ENCODE data around the gene PTPRD. TPM values are rescaled to one million over a fixed set of nuclear protein-coding genes. Genes with fewer than 3 reads are reported as not detected.
A peak's percentile ranks its signal among the peaks of the same experiment; 100 is the strongest.

Gene PTPRD
- total and polyA plus RNA-seq, 2 donors, result 2.2 to 13.5 TPM

DNA sequence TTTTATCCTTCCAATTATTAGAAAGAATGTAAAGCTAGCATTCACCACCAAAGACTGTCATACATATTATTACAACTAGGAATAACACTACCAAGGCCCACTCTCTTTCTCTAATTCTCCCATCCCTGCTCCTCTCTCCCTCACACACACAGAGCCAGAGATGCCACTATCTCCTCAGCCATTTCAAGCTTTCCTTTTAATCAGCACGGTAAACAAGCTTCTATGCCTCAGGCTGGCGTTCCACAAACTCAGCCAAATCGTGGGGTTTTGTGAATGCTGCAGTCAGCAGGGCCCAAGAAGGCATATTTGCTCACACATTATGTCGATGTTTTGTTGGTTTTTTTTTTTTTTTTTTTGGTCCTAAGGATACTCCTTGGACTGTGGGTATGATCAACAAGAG is 1833.3 kb downstream of the PTPRD start:
- H3K4me1 ChIP-seq (ENCODE audit: control insufficient read depth in 2 of 2, insufficient read depth in 2 of 2, low read length in 2 of 2), result peaks cover 0 to 3% of the 10 kb centered on the region in 2 donors
- no peaks in the 10 kb centered on the region for H3K36me3 ChIP-seq (ENCODE audit: control insufficient read depth in 2 of 2, insufficient read depth in 2 of 2, low read length in 1 of 2)
- no peak overlapping the region for H3K4me3 ChIP-seq (ENCODE audit: low read length in 2 of 2)
- DNase-seq (ENCODE audit: low read depth in 6 of 9, low spot score in 9 of 9), result no peak
- no peaks in the 10 kb centered on the region for H3K9me3 ChIP-seq (ENCODE audit: control insufficient read depth in 2 of 2, insufficient read depth in 1 of 2, low read length in 1 of 2)
- H3K27me3 ChIP-seq (ENCODE audit: control insufficient read depth in 2 of 2, insufficient read depth in 1 of 2, low read length in 1 of 2), result no peaks in the 10 kb centered on the region
- 96% methylated on average over 4 of the region's 4 CpGs for WGBS
- no peak overlapping the region for H3K27ac ChIP-seq (ENCODE audit: low read depth in 1 of 2, low read length in 1 of 2)

- Histone ChIP-seq H3K27me3 (ENCODE audit: control insufficient read depth in 2 of 2, insufficient read depth in 1 of 2, low read length in 1 of 2) (no peaks in the 10 kb centered on the region), H3K4me3 (ENCODE audit: low read length in 2 of 2) (no peak overlapping the region), H3K36me3 (ENCODE audit: control insufficient read depth in 2 of 2, insufficient read depth in 2 of 2, low read length in 1 of 2) (no peaks in the 10 kb centered on the region), H3K9me3 (ENCODE audit: control insufficient read depth in 2 of 2, insufficient read depth in 1 of 2, low read length in 1 of 2) (no peaks in the 10 kb centered on the region), H3K4me1 (ENCODE audit: control insufficient read depth in 2 of 2, insufficient read depth in 2 of 2, low read length in 2 of 2) (peaks cover 0 to 3% of the 10 kb centered on the region in 2 donors), H3K27ac (ENCODE audit: low read depth in 1 of 2, low read length in 1 of 2) (no peak overlapping the region)
- peak in 1 of 9 donors; percentile 4 for DNase-seq (ENCODE audit: low read depth in 6 of 9, low spot score in 9 of 9)
- 97% methylated on average over 6 of the region's 6 CpGs for WGBS
Measured at GRCh38 chr9:8778356-8778755, 1834.4 kb downstream of the PTPRD start.

GRCh38 chr9:8772302-8772701 is 1840.5 kb downstream of the PTPRD start:
- Histone ChIP-seq H3K9me3 (ENCODE audit: control insufficient read depth in 2 of 2, insufficient read depth in 1 of 2, low read length in 1 of 2) (no peaks in the 10 kb centered on the region), H3K36me3 (ENCODE audit: control insufficient read depth in 2 of 2, insufficient read depth in 2 of 2, low read length in 1 of 2) (no peaks in the 10 kb centered on the region), H3K4me3 (ENCODE audit: low read length in 2 of 2) (no peak overlapping the region), H3K4me1 (ENCODE audit: control insufficient read depth in 2 of 2, insufficient read depth in 2 of 2, low read length in 2 of 2) (no peaks in the 10 kb centered on the region), H3K27ac (ENCODE audit: low read depth in 1 of 2, low read length in 1 of 2) (no peak overlapping the region), H3K27me3 (ENCODE audit: control insufficient read depth in 2 of 2, insufficient read depth in 1 of 2, low read length in 1 of 2) (no peaks in the 10 kb centered on the region)
- no peak for DNase-seq (ENCODE audit: low read depth in 6 of 9, low spot score in 9 of 9)
- 97% methylated on average over 1 of the region's 1 CpG for WGBS

DNA sequence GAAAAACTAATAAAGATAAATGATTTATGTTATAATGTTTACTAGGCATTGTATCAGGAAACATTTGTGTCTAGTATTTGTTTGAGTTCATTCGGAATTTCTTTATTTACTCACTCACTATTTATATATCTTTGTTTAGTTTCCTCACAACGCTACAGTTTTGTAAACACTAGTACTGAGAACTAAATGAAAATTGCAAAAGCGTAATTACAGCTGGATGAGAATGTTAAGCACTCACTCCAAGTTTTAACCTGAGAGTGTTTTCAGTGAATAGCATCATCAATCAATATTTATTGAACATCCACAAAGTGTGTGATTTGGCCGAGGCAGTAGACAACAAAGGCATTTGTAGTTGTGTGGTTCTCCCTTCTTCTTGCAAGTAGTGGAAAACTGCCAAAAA is 1843.6 kb downstream of the PTPRD start:
- DNase-seq (ENCODE audit: low read depth in 6 of 9, low spot score in 9 of 9), result no peak
- Histone ChIP-seq H3K36me3 (ENCODE audit: control insufficient read depth in 2 of 2, insufficient read depth in 2 of 2, low read length in 1 of 2) (no peaks in the 10 kb centered on the region), H3K27me3 (ENCODE audit: control insufficient read depth in 2 of 2, insufficient read depth in 1 of 2, low read length in 1 of 2) (no peaks in the 10 kb centered on the region), H3K9me3 (ENCODE audit: control insufficient read depth in 2 of 2, insufficient read depth in 1 of 2, low read length in 1 of 2) (no peaks in the 10 kb centered on the region), H3K4me1 (ENCODE audit: control insufficient read depth in 2 of 2, insufficient read depth in 2 of 2, low read length in 2 of 2) (no peaks in the 10 kb centered on the region), H3K27ac (ENCODE audit: low read depth in 1 of 2, low read length in 1 of 2) (no peak overlapping the region), H3K4me3 (ENCODE audit: low read length in 2 of 2) (no peak overlapping the region)
- WGBS, result 97% methylated on average over 4 of the region's 4 CpGs

DNA sequence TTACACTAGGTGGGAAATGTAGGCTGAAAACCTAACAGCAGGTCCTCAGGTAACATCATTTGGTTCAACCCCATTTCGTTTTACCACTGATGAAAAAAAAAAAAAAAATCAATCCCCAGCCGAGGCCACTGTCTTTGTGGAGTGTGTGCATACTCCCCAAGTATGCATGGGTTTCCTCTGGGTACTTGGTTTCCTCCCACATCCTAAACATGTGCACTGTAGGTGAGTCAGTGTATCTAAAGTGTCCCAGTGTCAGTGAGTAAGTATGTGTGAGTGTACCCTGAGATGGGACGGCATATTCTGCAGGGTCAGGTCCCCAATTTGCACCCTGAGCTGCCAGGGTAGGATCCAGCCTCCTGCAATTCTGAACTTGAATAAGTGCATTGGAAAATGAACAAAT is 1846.7 kb downstream of the PTPRD start:
- no peaks in the 10 kb centered on the region for H3K27me3 ChIP-seq (ENCODE audit: control insufficient read depth in 2 of 2, insufficient read depth in 1 of 2, low read length in 1 of 2)
- no peak overlapping the region for H3K4me3 ChIP-seq (ENCODE audit: low read length in 2 of 2)
- H3K27ac ChIP-seq (ENCODE audit: low read depth in 1 of 2, low read length in 1 of 2), result no peak overlapping the region
- H3K9me3 ChIP-seq (ENCODE audit: control insufficient read depth in 2 of 2, insufficient read depth in 1 of 2, low read length in 1 of 2), result no peaks in the 10 kb centered on the region
- H3K4me1 ChIP-seq (ENCODE audit: control insufficient read depth in 2 of 2, insufficient read depth in 2 of 2, low read length in 2 of 2), result no peaks in the 10 kb centered on the region
- H3K36me3 ChIP-seq (ENCODE audit: control insufficient read depth in 2 of 2, insufficient read depth in 2 of 2, low read length in 1 of 2), result no peaks in the 10 kb centered on the region
- DNase-seq (ENCODE audit: low read depth in 6 of 9, low spot score in 9 of 9), result no peak
- 33% methylated on average over 3 of the region's 3 CpGs for WGBS

- Histone ChIP-seq H3K27ac (ENCODE audit: low read depth in 1 of 2, low read length in 1 of 2) (no peak overlapping the region), H3K9me3 (ENCODE audit: control insufficient read depth in 2 of 2, insufficient read depth in 1 of 2, low read length in 1 of 2) (no peaks in the 10 kb centered on the region), H3K27me3 (ENCODE audit: control insufficient read depth in 2 of 2, insufficient read depth in 1 of 2, low read length in 1 of 2) (no peaks in the 10 kb centered on the region), H3K4me1 (ENCODE audit: control insufficient read depth in 2 of 2, insufficient read depth in 2 of 2, low read length in 2 of 2) (no peaks in the 10 kb centered on the region), H3K36me3 (ENCODE audit: control insufficient read depth in 2 of 2, insufficient read depth in 2 of 2, low read length in 1 of 2) (no peaks in the 10 kb centered on the region), H3K4me3 (ENCODE audit: low read length in 2 of 2) (no peak overlapping the region)
- no peak for DNase-seq (ENCODE audit: low read depth in 6 of 9, low spot score in 9 of 9)
- 97% methylated on average over 1 of the region's 1 CpG for WGBS
Measured at GRCh38 chr9:8764051-8764450, 1848.8 kb downstream of the PTPRD start.

GRCh38 chr9:8762479-8763085 is 1850.2 kb downstream of the PTPRD start:
- 93% methylated on average over 6 of the region's 6 CpGs for WGBS
- H3K4me3 ChIP-seq (ENCODE audit: low read length in 2 of 2), result no peak overlapping the region
- no peaks in the 10 kb centered on the region for H3K36me3 ChIP-seq (ENCODE audit: control insufficient read depth in 2 of 2, insufficient read depth in 2 of 2, low read length in 1 of 2)
- DNase-seq (ENCODE audit: low read depth in 6 of 9, low spot score in 9 of 9), result no peak
- H3K27ac ChIP-seq (ENCODE audit: low read depth in 1 of 2, low read length in 1 of 2), result no peak overlapping the region
- no peaks in the 10 kb centered on the region for H3K4me1 ChIP-seq (ENCODE audit: control insufficient read depth in 2 of 2, insufficient read depth in 2 of 2, low read length in 2 of 2)
- no peaks in the 10 kb centered on the region for H3K27me3 ChIP-seq (ENCODE audit: control insufficient read depth in 2 of 2, insufficient read depth in 1 of 2, low read length in 1 of 2)
- no peaks in the 10 kb centered on the region for H3K9me3 ChIP-seq (ENCODE audit: control insufficient read depth in 2 of 2, insufficient read depth in 1 of 2, low read length in 1 of 2)

DNA sequence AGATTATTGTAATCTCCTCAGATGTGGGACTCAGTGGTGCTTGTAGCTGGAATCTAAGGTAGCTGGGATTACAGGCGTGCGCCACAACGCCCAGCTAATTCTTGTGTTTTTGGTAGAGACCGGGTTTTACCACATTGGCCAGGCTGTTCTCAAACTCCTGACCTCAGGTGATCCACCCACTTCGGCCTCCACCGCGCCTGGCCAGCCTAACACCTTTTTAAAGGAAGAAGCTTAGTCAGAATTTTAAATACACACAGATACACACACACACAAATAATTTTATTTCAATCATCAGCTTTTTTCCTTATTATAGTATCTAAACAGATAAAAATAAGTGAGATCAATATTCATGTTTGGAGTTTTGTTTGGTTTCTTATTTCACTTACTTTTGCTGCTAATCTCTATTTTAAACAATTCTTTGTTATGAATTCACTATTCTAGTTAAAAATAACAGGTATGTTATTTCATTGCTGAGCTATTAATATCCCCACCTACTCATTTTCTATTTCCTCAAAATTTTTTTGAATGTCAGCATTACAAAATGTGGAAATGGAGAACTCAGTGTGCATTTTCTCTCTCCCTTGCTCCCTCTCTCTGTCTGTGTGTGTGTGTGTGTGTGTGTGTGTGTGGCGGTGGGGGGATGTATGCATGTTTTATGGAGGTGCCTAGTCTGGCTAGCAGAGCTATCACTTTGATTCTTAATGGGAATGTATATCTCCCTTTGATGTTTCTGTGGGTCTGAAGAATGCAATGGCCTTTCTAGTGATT is 1852.6 kb downstream of the PTPRD start:
- Histone ChIP-seq H3K36me3 (ENCODE audit: control insufficient read depth in 2 of 2, insufficient read depth in 2 of 2, low read length in 1 of 2) (no peaks in the 10 kb centered on the region), H3K4me1 (ENCODE audit: control insufficient read depth in 2 of 2, insufficient read depth in 2 of 2, low read length in 2 of 2) (no peaks in the 10 kb centered on the region), H3K9me3 (ENCODE audit: control insufficient read depth in 2 of 2, insufficient read depth in 1 of 2, low read length in 1 of 2) (no peaks in the 10 kb centered on the region), H3K4me3 (ENCODE audit: low read length in 2 of 2) (no peak overlapping the region), H3K27me3 (ENCODE audit: control insufficient read depth in 2 of 2, insufficient read depth in 1 of 2, low read length in 1 of 2) (no peaks in the 10 kb centered on the region), H3K27ac (ENCODE audit: low read depth in 1 of 2, low read length in 1 of 2) (no peak overlapping the region)
- DNase-seq (ENCODE audit: low read depth in 6 of 9, low spot score in 9 of 9), result no peak
- WGBS, result 89% methylated on average over 8 of the region's 8 CpGs

GRCh38 chr9:8757881-8758280 is 1854.9 kb downstream of the PTPRD start:
- no peak overlapping the region for H3K27ac ChIP-seq (ENCODE audit: low read depth in 1 of 2, low read length in 1 of 2)
- H3K4me1 ChIP-seq (ENCODE audit: control insufficient read depth in 2 of 2, insufficient read depth in 2 of 2, low read length in 2 of 2), result no peaks in the 10 kb centered on the region
- no peak for DNase-seq (ENCODE audit: low read depth in 6 of 9, low spot score in 9 of 9)
- H3K4me3 ChIP-seq (ENCODE audit: low read length in 2 of 2), result no peak overlapping the region
- WGBS, result 95% methylated on average over 2 of the region's 2 CpGs
- H3K36me3 ChIP-seq (ENCODE audit: control insufficient read depth in 2 of 2, insufficient read depth in 2 of 2, low read length in 1 of 2), result no peaks in the 10 kb centered on the region
- no peaks in the 10 kb centered on the region for H3K27me3 ChIP-seq (ENCODE audit: control insufficient read depth in 2 of 2, insufficient read depth in 1 of 2, low read length in 1 of 2)
- no peaks in the 10 kb centered on the region for H3K9me3 ChIP-seq (ENCODE audit: control insufficient read depth in 2 of 2, insufficient read depth in 1 of 2, low read length in 1 of 2)

Data from thymus (tissue), 11 donors.